ENCODE measurements around the gene TTC28. TPM values are rescaled to one million over a fixed set of nuclear protein-coding genes. Genes with fewer than 3 reads are reported as not detected.
"Not testable (repeated sequence)": the region's sequence is repeated elsewhere in the genome, so short reads cannot be mapped to it uniquely, and the experiment has no call there.

Gene TTC28
- total RNA-seq, 1 donor from 2014 or later: 16.4 TPM

DNA sequence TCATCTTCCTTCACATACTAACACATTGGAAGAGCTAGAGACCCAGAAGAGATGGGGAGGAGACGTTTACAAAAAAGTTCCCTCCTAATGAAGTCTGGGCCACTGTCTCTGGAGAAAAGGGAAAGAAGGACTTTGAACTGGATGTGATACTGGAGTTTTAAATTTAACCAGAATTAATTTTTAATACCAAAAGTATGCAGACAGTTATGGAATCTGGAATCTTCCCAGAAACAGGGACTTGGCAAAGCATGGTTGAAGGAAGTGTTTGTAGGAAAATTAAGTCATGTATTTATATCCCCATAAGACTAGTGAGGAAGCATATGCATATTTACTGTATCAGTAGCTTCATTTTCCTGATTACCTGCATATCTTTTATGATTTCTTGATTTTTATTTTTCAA lies 215.5 kb downstream of the TTC28 start:
- H3K27me3 ChIP-seq (ENCODE audit: low read depth): no peaks in the 10 kb centered on the region
- no peaks in the 10 kb centered on the region for H3K36me3 ChIP-seq
- H3K27ac ChIP-seq (replicated peaks): no peak overlapping the region
- intact Hi-C loops (cut with micrococcal nuclease): no loop called here
- no peak for DNase-seq
- no peaks in the 10 kb centered on the region for H3K9me3 ChIP-seq (replicated peaks)
- TF ChIP-seq, protein P1, sequence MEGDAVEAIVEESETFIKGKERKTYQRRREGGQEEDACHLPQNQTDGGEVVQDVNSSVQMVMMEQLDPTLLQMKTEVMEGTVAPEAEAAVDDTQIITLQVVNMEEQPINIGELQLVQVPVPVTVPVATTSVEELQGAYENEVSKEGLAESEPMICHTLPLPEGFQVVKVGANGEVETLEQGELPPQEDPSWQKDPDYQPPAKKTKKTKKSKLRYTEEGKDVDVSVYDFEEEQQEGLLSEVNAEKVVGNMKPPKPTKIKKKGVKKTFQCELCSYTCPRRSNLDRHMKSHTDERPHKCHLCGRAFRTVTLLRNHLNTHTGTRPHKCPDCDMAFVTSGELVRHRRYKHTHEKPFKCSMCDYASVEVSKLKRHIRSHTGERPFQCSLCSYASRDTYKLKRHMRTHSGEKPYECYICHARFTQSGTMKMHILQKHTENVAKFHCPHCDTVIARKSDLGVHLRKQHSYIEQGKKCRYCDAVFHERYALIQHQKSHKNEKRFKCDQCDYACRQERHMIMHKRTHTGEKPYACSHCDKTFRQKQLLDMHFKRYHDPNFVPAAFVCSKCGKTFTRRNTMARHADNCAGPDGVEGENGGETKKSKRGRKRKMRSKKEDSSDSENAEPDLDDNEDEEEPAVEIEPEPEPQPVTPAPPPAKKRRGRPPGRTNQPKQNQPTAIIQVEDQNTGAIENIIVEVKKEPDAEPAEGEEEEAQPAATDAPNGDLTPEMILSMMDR (IDR thresholded peaks at IDR 0.05; ENCODE audit: borderline replicate concordance): no peak
- H3K4me1 ChIP-seq: peaks cover 9% of the 10 kb centered on the region
- no peak overlapping the region for H3K4me3 ChIP-seq

DNA sequence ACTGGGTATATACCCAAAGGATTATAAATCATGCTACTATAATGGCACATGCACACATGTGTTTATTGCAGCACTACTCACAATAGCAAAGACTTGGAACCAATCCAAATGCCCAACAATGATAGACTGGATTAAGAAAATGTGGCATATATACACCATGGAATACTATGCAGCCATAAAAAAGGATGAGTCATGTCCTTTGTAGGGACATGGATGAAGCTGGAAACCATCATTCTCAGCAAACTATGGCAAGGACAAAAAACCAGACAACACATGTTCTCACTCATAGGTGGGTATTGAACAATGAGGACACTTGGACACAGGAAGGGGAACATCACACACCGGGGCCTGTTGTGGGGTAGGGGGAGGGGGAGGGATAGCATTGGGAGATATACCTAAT lies 216.2 kb downstream of the TTC28 start:
- H3K36me3 ChIP-seq; DNase-seq; intact Hi-C loops (cut with micrococcal nuclease); H3K27ac ChIP-seq (replicated peaks); H3K9me3 ChIP-seq (replicated peaks); H3K4me3 ChIP-seq; H3K4me1 ChIP-seq; H3K27me3 ChIP-seq (ENCODE audit: low read depth): not testable (repeated sequence)

DNA sequence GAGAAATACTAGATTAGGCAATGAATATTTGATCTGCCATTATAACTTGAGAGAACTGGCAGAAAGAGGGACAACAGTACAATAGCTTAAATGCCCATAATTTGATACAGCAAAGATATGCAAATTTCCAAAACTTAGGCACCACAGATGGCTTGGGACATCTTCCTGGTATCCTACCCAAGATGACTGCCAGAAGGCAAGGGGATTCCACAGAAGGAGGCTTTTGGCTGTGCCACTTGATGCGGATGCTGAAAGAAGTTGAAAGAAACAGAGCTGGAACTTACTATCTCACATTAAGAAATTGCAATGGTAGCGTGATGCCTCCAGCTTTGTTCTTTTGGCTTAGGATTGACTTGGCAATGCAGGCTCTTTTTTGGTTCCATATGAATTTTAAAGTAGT lies 216.7 kb downstream of the TTC28 start:
- Histone ChIP-seq H3K27me3 (ENCODE audit: low read depth) (no peaks in the 10 kb centered on the region), H3K4me1 (peaks cover 9% of the 10 kb centered on the region), H3K9me3 (replicated peaks) (no peaks in the 10 kb centered on the region), H3K36me3 (no peaks in the 10 kb centered on the region), H3K4me3 (no peak overlapping the region), H3K27ac (replicated peaks) (no peak overlapping the region)
- intact Hi-C loops (cut with micrococcal nuclease): no loop called here
- TF ChIP-seq, protein P1 (IDR thresholded peaks at IDR 0.05; ENCODE audit: borderline replicate concordance): no peak
- no peak for DNase-seq

DNA sequence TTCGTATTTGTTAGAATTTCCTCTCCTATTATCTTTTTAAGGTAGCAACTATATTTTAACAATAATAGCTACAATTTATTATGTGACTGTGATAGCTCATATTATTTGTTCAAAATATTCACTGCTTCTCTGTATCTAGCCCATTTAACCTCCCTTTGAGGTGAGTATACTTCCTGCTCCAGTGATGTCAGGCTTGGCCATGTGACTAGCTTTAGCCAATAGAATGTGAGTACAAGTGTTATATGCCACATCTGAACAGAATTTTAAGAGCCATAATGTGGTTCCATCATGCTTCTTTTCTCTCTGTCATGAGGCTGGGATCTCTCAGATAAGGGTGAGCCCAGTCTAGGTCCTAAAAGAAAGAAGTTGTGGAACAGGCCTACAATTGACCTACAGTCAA lies 217.6 kb downstream of the TTC28 start:
- Histone ChIP-seq H3K27ac (replicated peaks) (no peak overlapping the region), H3K27me3 (ENCODE audit: low read depth) (no peaks in the 10 kb centered on the region), H3K4me1 (peaks cover 9% of the 10 kb centered on the region), H3K36me3 (no peaks in the 10 kb centered on the region), H3K9me3 (replicated peaks) (no peaks in the 10 kb centered on the region), H3K4me3 (no peak overlapping the region)
- TF ChIP-seq, protein P1 (IDR thresholded peaks at IDR 0.05; ENCODE audit: borderline replicate concordance): no peak
- no peak for DNase-seq
- intact Hi-C loops (cut with micrococcal nuclease): no loop called here

DNA sequence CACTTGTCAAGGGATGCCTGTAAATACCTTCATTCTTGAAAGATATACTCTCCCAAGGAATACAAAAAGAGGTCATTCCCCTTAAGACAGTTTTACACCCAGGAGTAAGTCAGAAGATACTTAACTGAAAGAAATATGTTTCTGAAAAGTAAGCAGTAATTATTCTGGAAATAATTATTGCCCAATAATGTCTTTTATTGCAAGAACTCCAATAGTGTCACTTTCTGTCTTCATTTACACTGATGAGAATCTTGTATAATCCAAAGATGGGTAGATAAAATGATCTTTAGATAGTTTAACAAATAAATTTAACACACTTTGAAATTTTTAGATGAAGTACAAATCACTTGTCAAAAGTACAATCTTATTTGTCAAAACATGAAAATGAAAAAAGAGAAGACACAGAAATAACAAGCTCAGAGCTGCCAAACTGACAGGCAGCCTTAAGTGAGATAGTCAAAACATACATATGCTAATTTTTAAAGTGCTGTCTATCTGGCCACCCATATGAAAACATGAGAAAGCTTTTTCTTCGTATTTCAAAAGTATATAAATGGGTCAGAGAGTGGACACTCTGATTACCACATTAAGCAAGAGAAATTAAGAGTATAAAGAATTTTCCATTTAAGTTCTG lies 225.1 kb downstream of the TTC28 start:
- TF ChIP-seq, protein P1 (IDR thresholded peaks at IDR 0.05; ENCODE audit: borderline replicate concordance): no peak
- no peak for DNase-seq
- peaks cover 5% of the 10 kb centered on the region for H3K9me3 ChIP-seq (replicated peaks)
- H3K36me3 ChIP-seq: no peaks in the 10 kb centered on the region
- H3K27me3 ChIP-seq (ENCODE audit: low read depth): no peaks in the 10 kb centered on the region
- intact Hi-C loops (cut with micrococcal nuclease): loop anchor here (10.0 kb wide), 1 partner anchor 130 kb away; no protein-coding TSS in a partner anchor
- H3K4me1 ChIP-seq: no peaks in the 10 kb centered on the region
- H3K4me3 ChIP-seq: no peak overlapping the region
- no peak overlapping the region for H3K27ac ChIP-seq (replicated peaks)

DNA sequence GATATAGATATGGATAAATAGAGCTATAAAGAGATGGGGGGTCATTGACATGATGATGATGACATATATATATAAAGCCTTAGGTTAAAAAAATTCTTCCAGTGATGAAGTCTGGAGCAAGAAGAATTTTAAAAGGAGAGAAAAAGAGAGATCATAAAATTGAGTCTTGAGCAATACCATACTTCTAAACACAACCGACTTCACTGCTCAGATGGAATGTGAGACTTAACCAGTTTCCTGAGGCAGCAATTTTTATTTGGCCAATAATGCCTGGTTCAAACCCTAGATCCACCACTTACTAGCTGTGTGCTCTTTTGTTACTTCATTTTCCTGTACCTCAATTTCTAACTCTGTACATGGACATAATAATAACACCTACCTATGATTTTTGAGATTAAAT lies 229.5 kb downstream of the TTC28 start:
- H3K27me3 ChIP-seq (ENCODE audit: low read depth): no peaks in the 10 kb centered on the region
- peaks cover 5% of the 10 kb centered on the region for H3K9me3 ChIP-seq (replicated peaks)
- TF ChIP-seq, protein P1 (IDR thresholded peaks at IDR 0.05; ENCODE audit: borderline replicate concordance): no peak
- no peaks in the 10 kb centered on the region for H3K4me1 ChIP-seq
- intact Hi-C loops (cut with micrococcal nuclease): loop anchor here (10.0 kb wide), 1 partner anchor 135 kb away; no protein-coding TSS in a partner anchor
- no peak overlapping the region for H3K4me3 ChIP-seq
- H3K36me3 ChIP-seq: no peaks in the 10 kb centered on the region
- no peak for DNase-seq
- H3K27ac ChIP-seq (replicated peaks): no peak overlapping the region

Measured in left ventricle myocardium inferior (tissue), 1 donor.